Fibroblast of lung (primary cell): ENCODE data around the gene FHL2. TPM values are rescaled to one million over a fixed set of nuclear protein-coding genes. Genes with fewer than 3 reads are reported as not detected.

ENCODE experiments used
- DNase-seq, 2 donors: peaks; one replicate each; pipeline versions ENCODE4 v3.0.0 to v3.0.0-alpha.2; 2010; ENCODE audit warnings: low read depth in 2 of 2
- H2AFZ ChIP-seq: 2 replicates; pipeline ENCODE4 v1.5.1; 2012; ENCODE audit warnings: low read length, control low read depth, inconsistent platforms
- H3K27ac ChIP-seq: 2 replicates; pipeline ENCODE4 v1.5.1; 2011; ENCODE audit warnings: low read length, control low read depth; ENCODE audit not compliant: insufficient read depth
- H3K27me3 ChIP-seq: 2 replicates; pipeline ENCODE4 v1.5.1; 2011; ENCODE audit warnings: mild to moderate bottlenecking, low read length; ENCODE audit not compliant: control insufficient read depth, insufficient read depth
- H3K36me3 ChIP-seq: 2 replicates; pipeline ENCODE4 v1.5.1; 2011; ENCODE audit warnings: low read length; ENCODE audit not compliant: control insufficient read depth, insufficient read depth
- H3K4me1 ChIP-seq: 2 replicates; pipeline ENCODE4 v1.5.1; 2011; ENCODE audit warnings: low read length; ENCODE audit not compliant: control insufficient read depth, insufficient read depth; ENCODE audit errors: extremely low read depth
- H3K4me2 ChIP-seq: 2 replicates; pipeline ENCODE4 v1.5.1; 2011; ENCODE audit warnings: low read length, control low read depth; ENCODE audit not compliant: insufficient read depth; ENCODE audit errors: extremely low read depth
- H3K4me3 ChIP-seq, 4 experiments: fragments of 200-600 bp in 1 of 4; sonication (generic) in 1 of 4; replicated peaks in 1 of 4; 2 replicates each; pipeline ENCODE4 v1.5.1; 2011 to 2016; ENCODE audit warnings: low read length in 4 of 4, low read depth in 3 of 4, mild to moderate bottlenecking in 3 of 4, control low read depth in 2 of 4, inconsistent platforms in 1 of 4, mixed read lengths in 1 of 4; ENCODE audit not compliant: insufficient read depth in 1 of 4; ENCODE audit errors: control extremely low read depth in 1 of 4
- H3K79me2 ChIP-seq: 2 replicates; pipeline ENCODE4 v1.5.1; 2012; ENCODE audit warnings: mild to moderate bottlenecking, low read length, inconsistent platforms; ENCODE audit not compliant: control insufficient read depth, insufficient read depth
- H3K9ac ChIP-seq: 2 replicates; pipeline ENCODE4 v1.5.1; 2011; ENCODE audit warnings: mild to moderate bottlenecking, low read length, control low read depth; ENCODE audit not compliant: insufficient read depth
- H3K9me3 ChIP-seq: 2 replicates; pipeline ENCODE4 v1.5.1; 2012; ENCODE audit warnings: low read depth, low read length; ENCODE audit not compliant: control insufficient read depth, insufficient read depth
- H4K20me1 ChIP-seq: 2 replicates; pipeline ENCODE4 v1.5.1; 2011; ENCODE audit warnings: low read length; ENCODE audit not compliant: control insufficient read depth, insufficient read depth; ENCODE audit errors: extremely low read depth
- CTCF ChIP-seq, 2 donors: IDR thresholded peaks in 1 of 2; conservative IDR thresholded peaks in 1 of 2; 1 replicate in 1 of 2; 2 replicates in 1 of 2; pipeline ENCODE4 v1.5.1; 2011 to 2012; ENCODE audit warnings: low read length in 2 of 2, control low read depth in 1 of 2, inconsistent platforms in 1 of 2, low read depth in 1 of 2, mild to moderate bottlenecking in 1 of 2
- EZH2 ChIP-seq: IDR thresholded peaks from 2 replicates; pipeline ENCODE4 v1.5.1; 2012; ENCODE audit warnings: low read length, control low read depth, mild to moderate bottlenecking; ENCODE audit errors: missing control alignments
- polyA plus RNA-seq, 2 donors: library from polyadenylated mRNA; depleted of rRNA in 1 of 2; stranded (reverse) in 1 of 2; unstranded in 1 of 2; fragments of >200 nt; gene quantifications; 2 replicates each; pipeline ENCODE4 v1.2.1, GENCODE V29; 2011 to 2012; ENCODE audit warnings: missing spikeins in 1 of 2
- total RNA-seq: library from RNA; depleted of rRNA; stranded (reverse); fragments of >200 nt; gene quantifications from 2 replicates; pipeline ENCODE4 v1.2.1, GENCODE V29; 2014

Gene FHL2
- total and polyA plus RNA-seq, 2 donors (not counting 1 experiment from before 2014, with no cell fraction given), result 144 to 421 TPM

GRCh38 chr2:105400138-105400540 is 1.3 kb upstream of the FHL2 start:
- no peak overlapping the region for H2AFZ ChIP-seq
- no peak overlapping the region for H3K27ac ChIP-seq
- no peaks in the 10 kb centered on the region for H3K27me3 ChIP-seq
- H3K4me3 ChIP-seq, result no peak overlapping the region
- H4K20me1 ChIP-seq, result no peaks in the 10 kb centered on the region
- peaks cover 16% of the 10 kb centered on the region for H3K4me1 ChIP-seq
- H3K9me3 ChIP-seq, result no peaks in the 10 kb centered on the region
- DNase-seq, result no peak
- no peak for TF ChIP-seq EZH2
- no peak for TF ChIP-seq CTCF (conservative IDR thresholded peaks at IDR 0.05 in 1 of 2, IDR thresholded peaks at IDR 0.05 in 1 of 2; ENCODE audit: low read depth in 1 of 2, low read length in 2 of 2)
- H3K9ac ChIP-seq, result no peak overlapping the region
- H3K79me2 ChIP-seq, result peaks cover 32% of the 10 kb centered on the region
- H3K4me2 ChIP-seq, result no peak overlapping the region
- peaks cover 7% of the 10 kb centered on the region for H3K36me3 ChIP-seq

- TF ChIP-seq CTCF (conservative IDR thresholded peaks at IDR 0.05 in 1 of 2, IDR thresholded peaks at IDR 0.05 in 1 of 2; ENCODE audit: low read depth in 1 of 2, low read length in 2 of 2), result no peak
- TF ChIP-seq EZH2, result no peak
- Histone ChIP-seq H3K27ac (peak overlapping the region; percentile 98), H3K9ac (peak overlapping the region; percentile 99), H4K20me1 (no peaks in the 10 kb centered on the region), H3K4me1 (peaks cover 14% of the 10 kb centered on the region), H3K79me2 (peaks cover 40% of the 10 kb centered on the region), H3K9me3 (no peaks in the 10 kb centered on the region), H3K4me3 (peak overlapping the region in 2 of 4 experiments; percentile 90 to 99), H2AFZ (no peak overlapping the region), H3K27me3 (no peaks in the 10 kb centered on the region), H3K36me3 (peaks cover 10% of the 10 kb centered on the region), H3K4me2 (peak overlapping the region; percentile 41)
- no peak for DNase-seq
Observed at GRCh38 chr2:105399207-105399861, 483 bp upstream of the FHL2 start.

GRCh38 chr2:105397953-105398335 is 907 bp downstream of the FHL2 start:
- DNase-seq, result peak in 1 of 2 donors; percentile 58
- H3K4me1 ChIP-seq, result peaks cover 14% of the 10 kb centered on the region
- H3K9me3 ChIP-seq, result no peaks in the 10 kb centered on the region
- no peaks in the 10 kb centered on the region for H4K20me1 ChIP-seq
- no peaks in the 10 kb centered on the region for H3K27me3 ChIP-seq
- peak overlapping the region; percentile 98 for H3K27ac ChIP-seq
- TF ChIP-seq EZH2 (no peak), CTCF (conservative IDR thresholded peaks at IDR 0.05 in 1 of 2, IDR thresholded peaks at IDR 0.05 in 1 of 2; ENCODE audit: low read depth in 1 of 2, low read length in 2 of 2) (no peak)
- H3K36me3 ChIP-seq, result peaks cover 15% of the 10 kb centered on the region
- peak overlapping the region; percentile 73 to 99 (median 93) for H3K4me3 ChIP-seq
- peaks cover 54% of the 10 kb centered on the region for H3K79me2 ChIP-seq
- H2AFZ ChIP-seq, result no peak overlapping the region
- peak overlapping the region; percentile 99 for H3K9ac ChIP-seq
- peak overlapping the region; percentile 48 for H3K4me2 ChIP-seq
